Neural cell (in vitro differentiated cells): ENCODE data around the gene PDE11A. TPM values are rescaled to one million over a fixed set of nuclear protein-coding genes. Genes with fewer than 3 reads are reported as not detected.

Source experiments
- H2AFZ ChIP-seq: fragments of 200-600, 300-800 bp; sonication (generic), shearing (Covaris generic); 2 replicates; pipeline ENCODE4 v1.6.0; 2014; ENCODE audit warnings: low read depth, mild to moderate bottlenecking, antibody characterized with exemption, low read length, moderate library complexity
- H3F3A ChIP-seq: fragments of 200-600 bp; shearing (Covaris generic); 2 replicates; pipeline ENCODE4 v1.6.1; 2016; ENCODE audit warnings: mild to moderate bottlenecking, moderate library complexity, mixed read lengths, antibody characterized with exemption, low read length; ENCODE audit not compliant: insufficient read depth, poor library complexity, severe bottlenecking
- H3K27ac ChIP-seq: fragments of 200-600, 300-800 bp; sonication (generic), shearing (Covaris generic); 2 replicates; pipeline ENCODE4 v1.5.1; 2014; ENCODE audit warnings: mild to moderate bottlenecking, low read length, moderate library complexity
- H3K27me3 ChIP-seq: fragments of 300-800, 200-600 bp; sonication (generic), shearing (Covaris generic); 2 replicates; pipeline ENCODE4 v1.6.0; 2014; ENCODE audit warnings: mild to moderate bottlenecking, low read depth, low read length, moderate library complexity; ENCODE audit not compliant: insufficient read depth
- H3K36me3 ChIP-seq: fragments of 300-800, 200-600 bp; sonication (generic), shearing (Covaris generic); 2 replicates; pipeline ENCODE4 v1.5.1; 2014; ENCODE audit warnings: mild to moderate bottlenecking, antibody characterized with exemption, low read length, moderate library complexity; ENCODE audit not compliant: insufficient read depth
- H3K4me2 ChIP-seq: fragments of 300-800, 200-600 bp; sonication (generic), shearing (Covaris generic); 2 replicates; pipeline ENCODE4 v1.6.0; 2014; ENCODE audit warnings: mild to moderate bottlenecking, low read length
- H3K4me3 ChIP-seq: fragments of 300-800, 200-600 bp; sonication (generic), shearing (Covaris generic); 2 replicates; pipeline ENCODE4 v1.5.1; 2014; ENCODE audit warnings: mild to moderate bottlenecking, low read length, moderate library complexity
- H3K79me2 ChIP-seq: fragments of 200-600 bp; shearing (Covaris generic); replicated peaks from 2 replicates; pipeline ENCODE4 v1.6.0; 2014; ENCODE audit warnings: mild to moderate bottlenecking, low read length, moderate library complexity; ENCODE audit not compliant: insufficient read depth
- H3K9ac ChIP-seq: fragments of 300-800, 200-600 bp; sonication (generic), shearing (Covaris generic); 2 replicates; pipeline ENCODE4 v1.6.1; 2016; ENCODE audit warnings: mild to moderate bottlenecking, low read length, mixed read lengths
- H3K9me2 ChIP-seq: fragments of 200-600 bp; shearing (Covaris generic); 2 replicates; pipeline ENCODE4 v1.6.1; 2016; ENCODE audit warnings: mild to moderate bottlenecking, low read length, mixed read lengths; ENCODE audit not compliant: insufficient read depth
- H3K9me3 ChIP-seq: fragments of 200-600, 300-800 bp; sonication (generic), shearing (Covaris generic); 2 replicates; pipeline ENCODE4 v1.6.1; 2016; ENCODE audit warnings: mild to moderate bottlenecking, mixed run types, low read length, moderate library complexity, mixed read lengths
- H4K20me1 ChIP-seq: fragments of 200-600 bp; shearing (Covaris generic); 2 replicates; pipeline ENCODE4 v1.6.1; 2016; ENCODE audit warnings: mild to moderate bottlenecking, mixed run types; ENCODE audit not compliant: insufficient read depth
- EP300 ChIP-seq: fragments of 450-650 bp; conservative IDR thresholded peaks from 2 replicates; pipeline ENCODE4 v1.6.1; 2014; ENCODE audit warnings: antibody characterized with exemption, mild to moderate bottlenecking, moderate library complexity; ENCODE audit not compliant: poor library complexity, severe bottlenecking
- EZH2 ChIP-seq: fragments of 200-600, 300-800 bp; shearing (Covaris generic), sonication (generic); IDR thresholded peaks from 2 replicates; pipeline ENCODE4 v1.6.1; 2014; ENCODE audit warnings: antibody characterized with exemption, low read length, borderline replicate concordance, mild to moderate bottlenecking; ENCODE audit not compliant: insufficient read depth, poor library complexity, severe bottlenecking
- MXI1 ChIP-seq: fragments of 450-650 bp; conservative IDR thresholded peaks from 2 replicates; pipeline ENCODE4 v1.6.1; 2014; ENCODE audit warnings: antibody characterized with exemption, mild to moderate bottlenecking; ENCODE audit not compliant: poor library complexity, severe bottlenecking
- POLR2AphosphoS5 ChIP-seq: IDR thresholded peaks from 2 replicates; pipeline ENCODE4 v1.6.1; 2012
- RAD21 ChIP-seq: fragments of 450-650 bp; conservative IDR thresholded peaks from 2 replicates; pipeline ENCODE4 v1.6.1; 2014; ENCODE audit warnings: antibody characterized with exemption, mild to moderate bottlenecking, moderate library complexity
- SMC3 ChIP-seq: fragments of 450-650 bp; conservative IDR thresholded peaks from 2 replicates; pipeline ENCODE4 v1.6.1; 2014; ENCODE audit warnings: antibody characterized with exemption, mild to moderate bottlenecking, moderate library complexity; ENCODE audit not compliant: poor library complexity
- TAF1 ChIP-seq: IDR thresholded peaks from 2 replicates; pipeline ENCODE4 v1.6.1; 2012; ENCODE audit warnings: low read depth
- polyA plus RNA-seq: library from polyadenylated mRNA; depleted of rRNA; stranded (reverse); fragments of >200 nt; gene quantifications from 2 replicates; pipeline ENCODE4 v1.2.3, GENCODE V29; 2014
- TF ChIP-seq, protein P1 (sequence below): IDR thresholded peaks from 2 replicates; pipeline ENCODE4 v1.6.1; 2012; ENCODE audit warnings: borderline replicate concordance
- TF ChIP-seq, protein P2 (sequence below): fragments of 450-650 bp; IDR thresholded peaks from 2 replicates; pipeline ENCODE4 v1.5.1; 2014; ENCODE audit warnings: antibody characterized with exemption, mild to moderate bottlenecking, moderate library complexity; ENCODE audit not compliant: poor library complexity, severe bottlenecking

The PDE11A gene
- polyA plus RNA-seq, 1 donor from 2014 or later = 0.89 TPM

DNA sequence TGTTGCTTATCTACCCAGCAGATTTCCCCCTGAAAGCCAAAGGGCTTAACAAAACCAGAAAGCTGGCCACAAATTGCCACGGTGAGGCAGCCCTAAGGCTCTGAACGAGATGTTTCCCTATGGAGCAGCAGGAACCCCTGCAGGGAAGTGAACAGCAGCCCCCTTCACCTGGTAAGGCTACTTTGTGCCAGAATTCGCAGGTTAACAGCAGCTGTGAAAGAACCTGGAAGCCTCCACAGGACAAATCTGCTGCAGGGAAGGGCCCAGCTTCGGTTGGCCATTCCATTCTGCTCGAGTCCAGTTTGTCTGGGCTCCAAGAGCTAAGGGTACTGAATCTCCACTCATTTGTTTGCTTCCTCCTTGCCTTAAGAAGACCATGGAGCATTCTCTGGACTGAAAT is 175.3 kb downstream of the PDE11A start:
- Histone ChIP-seq H4K20me1 (no peaks in the 10 kb centered on the region), H3K9me2 (no peaks in the 10 kb centered on the region), H3K79me2 (no peaks in the 10 kb centered on the region), H3K27me3 (no peaks in the 10 kb centered on the region), H3K4me3 (no peak overlapping the region), H3K27ac (no peak overlapping the region), H3K36me3 (no peaks in the 10 kb centered on the region), H3K9me3 (no peaks in the 10 kb centered on the region), H2AFZ (no peak overlapping the region), H3F3A (no peaks in the 10 kb centered on the region), H3K4me2 (no peak overlapping the region), H3K9ac (no peak overlapping the region)
- TF ChIP-seq, protein P1, sequence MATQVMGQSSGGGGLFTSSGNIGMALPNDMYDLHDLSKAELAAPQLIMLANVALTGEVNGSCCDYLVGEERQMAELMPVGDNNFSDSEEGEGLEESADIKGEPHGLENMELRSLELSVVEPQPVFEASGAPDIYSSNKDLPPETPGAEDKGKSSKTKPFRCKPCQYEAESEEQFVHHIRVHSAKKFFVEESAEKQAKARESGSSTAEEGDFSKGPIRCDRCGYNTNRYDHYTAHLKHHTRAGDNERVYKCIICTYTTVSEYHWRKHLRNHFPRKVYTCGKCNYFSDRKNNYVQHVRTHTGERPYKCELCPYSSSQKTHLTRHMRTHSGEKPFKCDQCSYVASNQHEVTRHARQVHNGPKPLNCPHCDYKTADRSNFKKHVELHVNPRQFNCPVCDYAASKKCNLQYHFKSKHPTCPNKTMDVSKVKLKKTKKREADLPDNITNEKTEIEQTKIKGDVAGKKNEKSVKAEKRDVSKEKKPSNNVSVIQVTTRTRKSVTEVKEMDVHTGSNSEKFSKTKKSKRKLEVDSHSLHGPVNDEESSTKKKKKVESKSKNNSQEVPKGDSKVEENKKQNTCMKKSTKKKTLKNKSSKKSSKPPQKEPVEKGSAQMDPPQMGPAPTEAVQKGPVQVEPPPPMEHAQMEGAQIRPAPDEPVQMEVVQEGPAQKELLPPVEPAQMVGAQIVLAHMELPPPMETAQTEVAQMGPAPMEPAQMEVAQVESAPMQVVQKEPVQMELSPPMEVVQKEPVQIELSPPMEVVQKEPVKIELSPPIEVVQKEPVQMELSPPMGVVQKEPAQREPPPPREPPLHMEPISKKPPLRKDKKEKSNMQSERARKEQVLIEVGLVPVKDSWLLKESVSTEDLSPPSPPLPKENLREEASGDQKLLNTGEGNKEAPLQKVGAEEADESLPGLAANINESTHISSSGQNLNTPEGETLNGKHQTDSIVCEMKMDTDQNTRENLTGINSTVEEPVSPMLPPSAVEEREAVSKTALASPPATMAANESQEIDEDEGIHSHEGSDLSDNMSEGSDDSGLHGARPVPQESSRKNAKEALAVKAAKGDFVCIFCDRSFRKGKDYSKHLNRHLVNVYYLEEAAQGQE = no peak
- TF ChIP-seq POLR2AphosphoS5 (no peak), MXI1 (no peak), EP300 (no peak), RAD21 (no peak), EZH2 (no peak), SMC3 (no peak), TAF1 (no peak)
- TF ChIP-seq, protein P2, sequence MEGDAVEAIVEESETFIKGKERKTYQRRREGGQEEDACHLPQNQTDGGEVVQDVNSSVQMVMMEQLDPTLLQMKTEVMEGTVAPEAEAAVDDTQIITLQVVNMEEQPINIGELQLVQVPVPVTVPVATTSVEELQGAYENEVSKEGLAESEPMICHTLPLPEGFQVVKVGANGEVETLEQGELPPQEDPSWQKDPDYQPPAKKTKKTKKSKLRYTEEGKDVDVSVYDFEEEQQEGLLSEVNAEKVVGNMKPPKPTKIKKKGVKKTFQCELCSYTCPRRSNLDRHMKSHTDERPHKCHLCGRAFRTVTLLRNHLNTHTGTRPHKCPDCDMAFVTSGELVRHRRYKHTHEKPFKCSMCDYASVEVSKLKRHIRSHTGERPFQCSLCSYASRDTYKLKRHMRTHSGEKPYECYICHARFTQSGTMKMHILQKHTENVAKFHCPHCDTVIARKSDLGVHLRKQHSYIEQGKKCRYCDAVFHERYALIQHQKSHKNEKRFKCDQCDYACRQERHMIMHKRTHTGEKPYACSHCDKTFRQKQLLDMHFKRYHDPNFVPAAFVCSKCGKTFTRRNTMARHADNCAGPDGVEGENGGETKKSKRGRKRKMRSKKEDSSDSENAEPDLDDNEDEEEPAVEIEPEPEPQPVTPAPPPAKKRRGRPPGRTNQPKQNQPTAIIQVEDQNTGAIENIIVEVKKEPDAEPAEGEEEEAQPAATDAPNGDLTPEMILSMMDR = no peak

DNA sequence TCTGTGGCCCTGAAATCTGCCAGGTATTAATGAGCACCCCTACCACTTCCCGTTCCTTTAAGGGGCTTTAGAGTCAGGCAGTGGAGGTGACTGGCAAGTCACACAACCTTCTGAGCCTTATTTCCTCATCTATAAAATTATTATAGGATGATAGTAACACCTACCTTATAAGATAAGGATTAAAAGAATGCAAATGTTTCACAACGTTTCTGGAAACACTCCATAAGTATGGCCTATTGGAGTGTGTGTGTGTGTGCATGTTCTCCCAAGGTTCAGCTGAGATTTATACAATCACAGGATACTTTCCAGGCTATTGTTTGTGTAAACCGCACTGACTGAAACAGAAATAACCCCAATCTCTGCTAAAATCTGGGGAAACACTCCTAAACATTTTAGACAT is 176.0 kb downstream of the PDE11A start:
- Histone ChIP-seq H3K27me3 (no peaks in the 10 kb centered on the region), H3K27ac (no peak overlapping the region), H3F3A (no peaks in the 10 kb centered on the region), H2AFZ (no peak overlapping the region), H3K79me2 (no peaks in the 10 kb centered on the region), H3K4me2 (no peak overlapping the region), H3K9ac (no peak overlapping the region), H3K4me3 (no peak overlapping the region), H3K9me2 (no peaks in the 10 kb centered on the region), H4K20me1 (no peaks in the 10 kb centered on the region), H3K9me3 (no peaks in the 10 kb centered on the region), H3K36me3 (no peaks in the 10 kb centered on the region)
- no peak for TF ChIP-seq SMC3
- TF ChIP-seq TAF1 = no peak
- TF ChIP-seq, protein P1 = no peak
- TF ChIP-seq EZH2 = no peak
- no peak for TF ChIP-seq POLR2AphosphoS5
- no peak for TF ChIP-seq MXI1
- TF ChIP-seq, protein P2 = no peak
- TF ChIP-seq RAD21 = no peak
- no peak for TF ChIP-seq EP300
